ENCODE measurements around the gene TSC22D1. TPM values are rescaled to one million over a fixed set of nuclear protein-coding genes. Genes with fewer than 3 reads are reported as not detected.

The TSC22D1 gene
- total and polyA plus RNA-seq, 2 experiments from 2014 or later = 173 to 195 TPM

DNA sequence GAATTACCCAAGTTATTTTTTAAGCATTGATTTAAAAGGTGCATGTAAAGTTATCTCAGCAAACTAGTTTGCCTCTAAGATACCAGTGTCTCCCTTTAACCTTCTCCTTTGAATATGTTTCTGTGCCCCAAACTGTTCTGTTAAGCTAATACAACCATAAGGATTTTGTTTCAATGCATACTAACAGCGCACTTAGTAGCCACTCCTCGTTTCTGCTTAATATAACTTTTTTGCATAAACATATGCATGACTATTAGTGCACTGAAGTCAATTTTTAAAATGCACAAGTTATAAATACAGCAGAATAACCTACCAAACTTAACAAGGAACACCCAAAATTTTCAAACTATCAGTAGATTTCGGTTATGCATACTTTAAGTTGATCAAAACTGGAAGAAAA lies 123.1 kb downstream of the TSC22D1 start:
- TF ChIP-seq EZH2phosphoT487 (IDR thresholded peaks at IDR 0.05; ENCODE audit: low read depth, severe bottlenecking, unreplicated experiment) (no peak), EZH2 (IDR thresholded peaks at IDR 0.05; ENCODE audit: borderline replicate concordance) (no peak)
- TF ChIP-seq, protein P1, sequence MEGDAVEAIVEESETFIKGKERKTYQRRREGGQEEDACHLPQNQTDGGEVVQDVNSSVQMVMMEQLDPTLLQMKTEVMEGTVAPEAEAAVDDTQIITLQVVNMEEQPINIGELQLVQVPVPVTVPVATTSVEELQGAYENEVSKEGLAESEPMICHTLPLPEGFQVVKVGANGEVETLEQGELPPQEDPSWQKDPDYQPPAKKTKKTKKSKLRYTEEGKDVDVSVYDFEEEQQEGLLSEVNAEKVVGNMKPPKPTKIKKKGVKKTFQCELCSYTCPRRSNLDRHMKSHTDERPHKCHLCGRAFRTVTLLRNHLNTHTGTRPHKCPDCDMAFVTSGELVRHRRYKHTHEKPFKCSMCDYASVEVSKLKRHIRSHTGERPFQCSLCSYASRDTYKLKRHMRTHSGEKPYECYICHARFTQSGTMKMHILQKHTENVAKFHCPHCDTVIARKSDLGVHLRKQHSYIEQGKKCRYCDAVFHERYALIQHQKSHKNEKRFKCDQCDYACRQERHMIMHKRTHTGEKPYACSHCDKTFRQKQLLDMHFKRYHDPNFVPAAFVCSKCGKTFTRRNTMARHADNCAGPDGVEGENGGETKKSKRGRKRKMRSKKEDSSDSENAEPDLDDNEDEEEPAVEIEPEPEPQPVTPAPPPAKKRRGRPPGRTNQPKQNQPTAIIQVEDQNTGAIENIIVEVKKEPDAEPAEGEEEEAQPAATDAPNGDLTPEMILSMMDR (IDR thresholded peaks at IDR 0.05; ENCODE audit: poor library complexity) = no peak
- H3K27me3 ChIP-seq = no peaks in the 10 kb centered on the region
- no peaks in the 10 kb centered on the region for H3K9me2 ChIP-seq (replicated peaks; ENCODE audit: insufficient read depth)
- DNase-seq (ENCODE audit: low spot score) = no peak
- no peak overlapping the region for H3K27ac ChIP-seq
- 90% methylated on average over 3 of the region's 3 CpGs for WGBS (ENCODE audit: low lambda C conversion rate, missing lambda C conversion rate)
- H3K4me3 ChIP-seq = no peak overlapping the region
- no peaks in the 10 kb centered on the region for H3K9me3 ChIP-seq (ENCODE audit: low read depth)
- no peak overlapping the region for H3K4me2 ChIP-seq
- H3K79me2 ChIP-seq = peaks cover 17% of the 10 kb centered on the region
- no peaks in the 10 kb centered on the region for H3K36me3 ChIP-seq (replicated peaks; ENCODE audit: insufficient read depth, low read depth)
- H3K4me1 ChIP-seq (ENCODE audit: insufficient read depth) = peaks cover 21% of the 10 kb centered on the region
- H4K20me1 ChIP-seq (ENCODE audit: insufficient read depth, poor library complexity, severe bottlenecking) = no peaks in the 10 kb centered on the region
- no peak overlapping the region for H2AFZ ChIP-seq

DNA sequence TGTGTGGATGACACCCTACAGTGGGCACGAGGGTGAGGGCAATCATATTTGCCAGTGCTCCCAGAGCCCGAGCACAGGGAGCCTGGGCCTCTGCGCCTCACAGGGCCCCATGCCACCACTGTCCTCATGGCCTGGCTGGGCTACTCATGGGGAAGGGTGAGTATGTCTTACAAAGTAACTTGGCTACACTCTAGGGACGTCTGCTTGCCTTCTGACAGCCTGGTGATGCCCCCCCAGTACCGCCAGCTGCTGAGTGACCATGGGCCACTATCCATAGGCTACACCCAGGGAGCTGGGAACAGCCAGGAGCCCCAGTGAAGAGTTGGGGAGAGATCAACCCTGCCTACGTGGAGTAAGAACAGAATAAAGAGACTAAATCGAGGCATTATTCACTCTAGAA lies 123.7 kb downstream of the TSC22D1 start:
- WGBS (ENCODE audit: low lambda C conversion rate, missing lambda C conversion rate) = 97% methylated on average over 7 of the region's 7 CpGs

DNA sequence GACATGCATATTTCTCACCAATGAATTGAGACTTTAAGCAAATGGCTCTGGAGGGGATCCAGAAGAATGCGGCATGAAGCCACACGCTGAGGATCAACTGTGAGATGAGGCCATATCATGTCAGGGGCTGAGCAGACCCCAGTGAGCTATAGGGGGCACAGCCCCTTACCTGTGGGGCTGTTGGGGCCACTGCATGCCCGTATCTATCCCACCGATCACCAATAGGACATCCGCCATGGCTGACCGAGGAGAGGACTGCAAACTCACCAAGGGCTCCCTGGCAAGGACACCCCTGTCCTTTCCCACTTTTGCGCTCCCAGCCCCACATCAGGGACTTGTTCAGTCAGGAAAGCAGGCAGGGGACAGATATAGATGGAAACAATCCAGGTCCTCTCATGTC lies 124.5 kb downstream of the TSC22D1 start:
- no peak overlapping the region for H3K27ac ChIP-seq
- no peaks in the 10 kb centered on the region for H3K9me3 ChIP-seq (ENCODE audit: low read depth)
- no peak overlapping the region for H2AFZ ChIP-seq
- no peak for TF ChIP-seq EZH2phosphoT487 (IDR thresholded peaks at IDR 0.05; ENCODE audit: low read depth, severe bottlenecking, unreplicated experiment)
- TF ChIP-seq EZH2 (IDR thresholded peaks at IDR 0.05; ENCODE audit: borderline replicate concordance) = no peak
- TF ChIP-seq, protein P1 (IDR thresholded peaks at IDR 0.05; ENCODE audit: poor library complexity) = no peak
- H3K27me3 ChIP-seq = no peaks in the 10 kb centered on the region
- no peak for DNase-seq (ENCODE audit: low spot score)
- no peak overlapping the region for H3K4me3 ChIP-seq
- WGBS (ENCODE audit: low lambda C conversion rate, missing lambda C conversion rate) = 96% methylated on average over 7 of the region's 7 CpGs
- peaks cover 19% of the 10 kb centered on the region for H3K79me2 ChIP-seq
- H3K4me2 ChIP-seq = no peak overlapping the region
- H4K20me1 ChIP-seq (ENCODE audit: insufficient read depth, poor library complexity, severe bottlenecking) = no peaks in the 10 kb centered on the region
- H3K4me1 ChIP-seq (ENCODE audit: insufficient read depth) = peaks cover 21% of the 10 kb centered on the region
- H3K9me2 ChIP-seq (replicated peaks; ENCODE audit: insufficient read depth) = no peaks in the 10 kb centered on the region
- no peaks in the 10 kb centered on the region for H3K36me3 ChIP-seq (replicated peaks; ENCODE audit: insufficient read depth, low read depth)

More for the DNA sequence above, 123.7 kb downstream of the TSC22D1 start:
- no peak for DNase-seq (ENCODE audit: low spot score)
- Histone ChIP-seq H3K4me3 (no peak overlapping the region), H3K4me1 (ENCODE audit: insufficient read depth) (peaks cover 21% of the 10 kb centered on the region), H2AFZ (no peak overlapping the region), H3K4me2 (no peak overlapping the region), H3K9me2 (replicated peaks; ENCODE audit: insufficient read depth) (no peaks in the 10 kb centered on the region), H3K36me3 (replicated peaks; ENCODE audit: insufficient read depth, low read depth) (no peaks in the 10 kb centered on the region), H4K20me1 (ENCODE audit: insufficient read depth, poor library complexity, severe bottlenecking) (no peaks in the 10 kb centered on the region), H3K27me3 (no peaks in the 10 kb centered on the region), H3K9me3 (ENCODE audit: low read depth) (no peaks in the 10 kb centered on the region), H3K79me2 (peaks cover 17% of the 10 kb centered on the region), H3K27ac (no peak overlapping the region)
- no peak for TF ChIP-seq EZH2phosphoT487 (IDR thresholded peaks at IDR 0.05; ENCODE audit: low read depth, severe bottlenecking, unreplicated experiment)
- no peak for TF ChIP-seq EZH2 (IDR thresholded peaks at IDR 0.05; ENCODE audit: borderline replicate concordance)
- TF ChIP-seq, protein P1 (IDR thresholded peaks at IDR 0.05; ENCODE audit: poor library complexity) = no peak

DNA sequence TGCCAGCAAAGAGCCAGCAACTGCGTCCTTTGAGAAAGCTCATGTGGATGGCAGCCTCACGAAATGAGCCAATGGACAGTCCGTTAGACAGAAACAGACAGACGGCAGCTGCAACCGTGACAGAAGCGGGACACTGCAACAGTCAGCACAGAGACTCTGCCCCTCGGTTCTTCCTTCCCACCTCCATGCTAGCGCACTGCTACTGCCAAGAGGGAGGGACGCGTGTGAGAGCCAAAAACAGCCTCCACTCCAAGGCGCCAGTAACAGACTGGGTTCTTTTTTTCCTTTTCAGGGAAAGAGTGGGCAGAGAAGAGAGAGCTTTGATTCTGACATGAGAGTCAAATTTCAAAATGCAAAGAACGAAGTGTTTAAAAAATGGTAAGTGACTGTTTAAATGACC lies 125.0 kb downstream of the TSC22D1 start:
- H3K4me3 ChIP-seq = no peak overlapping the region
- H3K9me3 ChIP-seq (ENCODE audit: low read depth) = no peaks in the 10 kb centered on the region
- no peaks in the 10 kb centered on the region for H3K9me2 ChIP-seq (replicated peaks; ENCODE audit: insufficient read depth)
- H3K36me3 ChIP-seq (replicated peaks; ENCODE audit: insufficient read depth, low read depth) = no peaks in the 10 kb centered on the region
- no peak for DNase-seq (ENCODE audit: low spot score)
- no peak overlapping the region for H3K4me2 ChIP-seq
- no peaks in the 10 kb centered on the region for H3K27me3 ChIP-seq
- H4K20me1 ChIP-seq (ENCODE audit: insufficient read depth, poor library complexity, severe bottlenecking) = no peaks in the 10 kb centered on the region
- TF ChIP-seq, protein P1 (IDR thresholded peaks at IDR 0.05; ENCODE audit: poor library complexity) = no peak
- TF ChIP-seq EZH2phosphoT487 (IDR thresholded peaks at IDR 0.05; ENCODE audit: low read depth, severe bottlenecking, unreplicated experiment) (no peak), EZH2 (IDR thresholded peaks at IDR 0.05; ENCODE audit: borderline replicate concordance) (no peak)
- peaks cover 21% of the 10 kb centered on the region for H3K4me1 ChIP-seq (ENCODE audit: insufficient read depth)
- 94% methylated on average over 12 of the region's 12 CpGs for WGBS (ENCODE audit: low lambda C conversion rate, missing lambda C conversion rate)
- H2AFZ ChIP-seq = no peak overlapping the region
- H3K27ac ChIP-seq = peak overlapping the region; percentile 88
- H3K79me2 ChIP-seq = peaks cover 22% of the 10 kb centered on the region

All from hepatocyte (in vitro differentiated cells).